Measurements from ENCODE around the gene KCND1. TPM values are rescaled to one million over a fixed set of nuclear protein-coding genes. Genes with fewer than 3 reads are reported as not detected.

KCND1 gene
- total and polyA plus RNA-seq, 10 donors, result 1.5 to 3.7 (median 2.1) TPM

DNA sequence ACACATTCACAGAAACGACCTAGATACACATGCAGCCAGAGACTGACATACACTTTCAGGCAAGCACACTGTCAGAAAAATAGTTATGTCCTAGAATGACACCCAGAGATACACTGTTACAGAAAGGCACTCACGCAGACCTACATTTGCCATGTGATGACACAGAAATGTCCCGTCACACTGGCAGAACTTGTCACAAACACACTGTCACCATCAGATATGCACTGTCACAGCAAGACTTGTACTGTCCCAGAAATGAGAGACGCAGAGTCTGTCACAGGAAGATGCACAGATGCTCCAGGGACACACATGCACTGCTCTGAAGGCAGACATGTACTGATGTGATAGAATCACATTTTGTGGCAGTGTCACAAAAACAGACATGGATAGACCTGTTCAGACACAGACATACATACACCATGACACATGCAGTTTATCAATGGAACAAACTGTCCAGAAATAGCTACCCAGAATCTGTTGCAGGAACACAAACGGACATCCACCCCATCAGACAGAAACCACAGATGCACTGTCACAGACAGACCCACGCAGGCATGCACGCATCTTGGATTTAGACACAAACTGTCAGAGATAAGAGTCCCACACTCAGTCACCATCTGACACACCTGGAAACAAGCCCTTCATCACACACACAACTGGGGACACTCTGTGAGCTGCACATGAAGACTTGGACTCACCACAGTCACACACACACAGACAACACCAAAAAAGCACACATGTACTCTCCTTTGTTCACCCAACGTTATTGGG, 51.5 kb downstream of the KCND1 start:
- H3K27ac ChIP-seq, result peak overlapping the region in 7 of 8 donors; percentile 82 to 95 (median 93)
- no peak for DNase-seq
- H3K9me3 ChIP-seq, result no peaks in the 10 kb centered on the region
- no peaks in the 10 kb centered on the region for H3K27me3 ChIP-seq (replicated peaks in 1 of 7)
- H3K4me3 ChIP-seq, result peak overlapping the region in 7 of 8 donors; percentile 55 to 91 (median 69)
- intact Hi-C loops (cut with DNase I; ENCODE audit: low total_unique reads), result no loop called here
- WGBS, 5 donors, result 24 to 49% (median 34%) methylated on average over 7 to 8 of the region's 8 CpGs
- peaks cover 0 to 53% (median 21%) of the 10 kb centered on the region in 6 donors for H3K36me3 ChIP-seq
- TF ChIP-seq CTCF (IDR thresholded peaks at IDR 0.05 in 8 of 11, conservative IDR thresholded peaks at IDR 0.05 in 3 of 11) (no peak), POLR2AphosphoS5 (IDR thresholded peaks at IDR 0.05) (peak in 1 of 3 donors; percentile 47), POLR2A (IDR thresholded peaks at IDR 0.05) (no peak)
- peaks cover 0 to 59% (median 35%) of the 10 kb centered on the region in 6 donors for H3K4me1 ChIP-seq

- DNase-seq, result no peak
- no peak for TF ChIP-seq POLR2AphosphoS5 (IDR thresholded peaks at IDR 0.05)
- peak in 1 of 3 donors; percentile 6 for TF ChIP-seq POLR2A (IDR thresholded peaks at IDR 0.05)
- Histone ChIP-seq H3K36me3 (peaks cover 0 to 53% (median 22%) of the 10 kb centered on the region in 6 donors), H3K9me3 (no peaks in the 10 kb centered on the region), H3K27me3 (replicated peaks in 1 of 7) (no peaks in the 10 kb centered on the region), H3K4me1 (peaks cover 0 to 66% (median 40%) of the 10 kb centered on the region in 6 donors), H3K4me3 (peak overlapping the region; percentile 19 to 91 (median 67)), H3K27ac (peak overlapping the region; percentile 40 to 95 (median 90))
- 0 to 61% (median 2%) methylated on average over 1 to 15 of the region's 15 CpGs for WGBS, 5 donors
- intact Hi-C loops (cut with DNase I; ENCODE audit: low total_unique reads), result no loop called here
Observed at GRCh38 chrX:48919360-48919841, 52.2 kb downstream of the KCND1 start.

DNA sequence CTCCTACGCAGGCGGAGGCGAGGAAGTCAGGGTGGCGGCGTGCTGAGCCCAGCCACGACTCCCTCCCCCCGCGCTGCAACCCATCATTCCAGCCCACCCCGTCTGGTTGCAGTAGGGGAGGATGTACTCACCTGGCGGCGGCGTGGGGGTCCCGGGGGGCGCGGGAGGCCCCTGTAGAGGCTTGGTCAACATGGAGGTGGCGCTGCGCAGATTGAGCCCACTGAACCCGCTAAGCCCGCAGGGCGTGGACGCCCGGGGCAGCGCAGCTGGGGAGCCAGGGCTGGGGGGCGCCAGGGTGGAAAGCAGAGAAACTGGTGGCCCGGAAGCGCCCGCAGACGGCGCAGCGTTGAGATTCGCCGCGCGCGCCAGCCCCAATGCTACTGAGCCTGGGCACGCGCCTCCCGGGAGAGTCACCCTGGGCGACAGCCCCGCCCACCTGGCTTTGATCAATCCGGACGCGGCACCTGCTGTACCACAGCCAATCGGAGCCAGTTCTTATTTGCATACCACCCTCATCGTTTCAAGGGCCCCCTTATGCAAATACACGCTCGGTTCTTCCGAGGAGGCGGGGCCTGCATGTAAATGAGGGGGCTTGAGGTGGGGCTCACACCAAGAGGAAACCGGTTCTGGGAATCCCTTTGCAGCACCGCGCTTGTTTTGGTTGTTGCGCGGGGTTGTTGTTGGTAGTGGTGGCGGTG, 52.9 kb downstream of the KCND1 start, which contains the start of gene PIM2:
PIM2 (minus strand) TSS at position 382 of the 698 bp plus-strand sequence; CDS start at position 192, 190 bp downstream.
- no peaks in the 10 kb centered on the region for H3K9me3 ChIP-seq
- intact Hi-C loops (cut with DNase I; ENCODE audit: low total_unique reads), result no loop called here
- peaks cover 0 to 53% (median 23%) of the 10 kb centered on the region in 6 donors for H3K36me3 ChIP-seq
- H3K27me3 ChIP-seq (replicated peaks in 1 of 7), result no peaks in the 10 kb centered on the region
- peak; percentile 96 for DNase-seq
- no peak for TF ChIP-seq CTCF (IDR thresholded peaks at IDR 0.05 in 8 of 11, conservative IDR thresholded peaks at IDR 0.05 in 3 of 11)
- peak in 2 of 3 donors; percentile 77 to 92 for TF ChIP-seq POLR2A (IDR thresholded peaks at IDR 0.05)
- TF ChIP-seq POLR2AphosphoS5 (IDR thresholded peaks at IDR 0.05), result peak; percentile 98 to 99 (median 98)
- WGBS, 5 donors, result 0 to 47% (median 2%) methylated on average over 20 to 55 of the region's 55 CpGs
- peak within 1 kb of the TSS; percentile 72 to 95 (median 90) for H3K27ac ChIP-seq
- H3K4me1 ChIP-seq, result peaks cover 0 to 72% (median 43%) of the 10 kb centered on the region in 6 donors
- H3K4me3 ChIP-seq, result peak within 1 kb of the TSS; percentile 55 to 91 (median 67)

DNA sequence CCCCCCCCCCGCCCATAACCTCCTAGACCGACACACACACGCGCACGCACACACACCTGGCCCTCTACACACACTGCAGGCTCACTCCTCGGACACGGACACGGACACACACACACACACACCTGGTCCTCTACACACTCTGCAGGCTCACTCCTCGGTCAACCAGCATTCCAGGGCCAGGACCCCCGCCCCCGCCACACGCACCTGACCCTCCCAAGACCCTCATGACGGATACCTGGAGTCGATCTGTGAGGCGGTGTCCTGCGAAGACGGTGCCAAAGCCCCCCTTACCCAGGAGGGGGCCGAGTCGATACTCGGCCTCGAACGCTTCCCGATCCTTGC, 53.4 kb downstream of the KCND1 start:
- Histone ChIP-seq H3K4me1 (peaks cover 0 to 77% (median 43%) of the 10 kb centered on the region in 6 donors), H3K9me3 (no peaks in the 10 kb centered on the region), H3K27me3 (replicated peaks in 1 of 7) (no peaks in the 10 kb centered on the region), H3K36me3 (peaks cover 0 to 53% (median 23%) of the 10 kb centered on the region in 6 donors), H3K27ac (peak overlapping the region; percentile 72 to 95 (median 90)), H3K4me3 (peak overlapping the region; percentile 55 to 91 (median 67))
- intact Hi-C loops (cut with DNase I; ENCODE audit: low total_unique reads), result no loop called here
- TF ChIP-seq CTCF (IDR thresholded peaks at IDR 0.05 in 8 of 11, conservative IDR thresholded peaks at IDR 0.05 in 3 of 11), result no peak
- no peak for TF ChIP-seq POLR2A (IDR thresholded peaks at IDR 0.05)
- no peak for TF ChIP-seq POLR2AphosphoS5 (IDR thresholded peaks at IDR 0.05)
- 3 to 39% (median 5%) methylated on average over 9 to 23 of the region's 23 CpGs for WGBS, 5 donors
- DNase-seq, result no peak

Data from spleen (tissue), 11 donors.